GM12864 (cell line): ENCODE data around the gene PDIA5.

Source experiments
- DNase-seq: peaks from one replicate; pipeline ENCODE4 v3.0.0-alpha.2; 2011; ENCODE audit warnings: low read depth
- H3K4me3 ChIP-seq: 2 replicates; pipeline ENCODE4 v1.5.1; 2011; ENCODE audit warnings: mild to moderate bottlenecking, low read depth, low read length, control low read depth
- CTCF ChIP-seq: IDR thresholded peaks from 2 replicates; pipeline ENCODE4 v1.5.1; 2011; ENCODE audit warnings: low read depth, mild to moderate bottlenecking, moderate library complexity, low read length, control low read depth, inconsistent platforms; ENCODE audit errors: missing control alignments

PDIA5 gene

GRCh38 chr3:123113889-123114450 is 47.1 kb downstream of the PDIA5 start:
- DNase-seq = no peak
- H3K4me3 ChIP-seq = no peak overlapping the region
- TF ChIP-seq CTCF = no peak

- TF ChIP-seq CTCF = no peak
Observed at GRCh38 chr3:123116116-123116515, 49.3 kb downstream of the PDIA5 start.

GRCh38 chr3:123119388-123119787 is 52.6 kb downstream of the PDIA5 start:
- no peak overlapping the region for H3K4me3 ChIP-seq
- TF ChIP-seq CTCF = no peak
- DNase-seq = no peak

More at GRCh38 chr3:123116116-123116515, 49.3 kb downstream of the PDIA5 start:
- no peak for DNase-seq
- no peak overlapping the region for H3K4me3 ChIP-seq

GRCh38 chr3:123119802-123120201 is 53.0 kb downstream of the PDIA5 start:
- no peak for TF ChIP-seq CTCF
- no peak overlapping the region for H3K4me3 ChIP-seq
- DNase-seq = no peak

- TF ChIP-seq CTCF = no peak
- H3K4me3 ChIP-seq = no peak overlapping the region
- no peak for DNase-seq
Observed at GRCh38 chr3:123120573-123120972, 53.7 kb downstream of the PDIA5 start.

GRCh38 chr3:123122057-123122456 is 55.2 kb downstream of the PDIA5 start:
- no peak for DNase-seq
- TF ChIP-seq CTCF = no peak
- H3K4me3 ChIP-seq = no peak overlapping the region
